HepG2 (cell line): Measurements from ENCODE around the gene PMAIP1. TPM values are rescaled to one million over a fixed set of nuclear protein-coding genes. Genes with fewer than 3 reads are reported as not detected.

ENCODE experiments used
- ATAC-seq: fragments of 200-7000 bp; cut with Tn5 transposase; 3 replicates; pipeline ENCODE4 v1.9.1; 2020; ENCODE audit warnings: mild to moderate bottlenecking, moderate library complexity
- BruUV-seq: library from RNA; stranded (reverse); fragments of 400-500 nt; replicated peaks from 2 replicates; lab custom pipeline; 2021; lab: Mats Ljungman, UMichigan
- CTCF ChIA-PET: fragments of 300-600 bp; formaldehyde crosslinking; extraction: SDS; loops from one replicate; lab custom pipeline; 2021; ENCODE audit warnings: low total read pairs, inconsistent platforms, low intra/inter-chr PET ratio; lab: Yijun Ruan, JAX
- POLR2A ChIA-PET: fragments of 350-600 bp; sonication (Branson Sonifier 250); formaldehyde crosslinking; loops from one replicate; lab custom pipeline; 2020; ENCODE audit warnings: antibody characterized with exemption, inconsistent platforms; lab: Yijun Ruan, JAX
- DNase-seq: peaks from one replicate; pipeline ENCODE4 v3.0.0-alpha.2; 2015; ENCODE audit warnings: low spot score
- FAIRE-seq: peaks from 3 replicates; lab custom pipeline; 2011; peaks lifted over from hg19 to GRCh38; lab: Jason Lieb, UNC
- H2AFZ ChIP-seq: one replicate; pipeline ENCODE4 v1.6.1; 2011; ENCODE audit warnings: low read length, inconsistent platforms
- H3K27ac ChIP-seq: fragments of 300-600 bp; 3 replicates; pipeline ENCODE4 v1.8.0; 2011; ENCODE audit warnings: mixed run types, mild to moderate bottlenecking, mixed read lengths, low read length, inconsistent platforms; ENCODE audit not compliant: insufficient read depth; ENCODE audit errors: extremely low read length
- H3K27me3 ChIP-seq, 2 experiments: fragments of 200-600 bp in 1 of 2; 2 replicates in 1 of 2; 3 replicates in 1 of 2; pipeline versions ENCODE4 v1.6.0 to v1.8.0; 2011; ENCODE audit warnings: low read length in 2 of 2, mild to moderate bottlenecking in 2 of 2, moderate library complexity in 2 of 2, inconsistent platforms in 1 of 2; ENCODE audit not compliant: insufficient read depth in 2 of 2, control insufficient read depth in 1 of 2
- H3K36me3 ChIP-seq, 2 experiments: fragments of 200-600 bp in 1 of 2; replicated peaks in 1 of 2; 2 replicates in 1 of 2; 3 replicates in 1 of 2; pipeline versions ENCODE4 v1.5.1 to v1.8.0; 2011; ENCODE audit warnings: low read length in 2 of 2, inconsistent platforms in 1 of 2; ENCODE audit not compliant: insufficient read depth in 2 of 2, control insufficient read depth in 1 of 2
- H3K4me1 ChIP-seq: 2 replicates; pipeline ENCODE4 v1.5.1; 2012; ENCODE audit warnings: low read length, inconsistent platforms; ENCODE audit not compliant: insufficient read depth
- H3K4me2 ChIP-seq: 2 replicates; pipeline ENCODE4 v1.6.0; 2011; ENCODE audit warnings: low read depth, low read length, inconsistent platforms
- H3K4me3 ChIP-seq, 3 experiments: fragments of 200-600 bp in 1 of 3; sonication (generic), shearing (Covaris generic) in 1 of 3; replicated peaks in 1 of 3; 2 replicates each; pipeline ENCODE4 v1.5.1; 2011 to 2016; ENCODE audit warnings: low read length in 3 of 3, inconsistent platforms in 2 of 3, low read depth in 2 of 3, mild to moderate bottlenecking in 2 of 3, control low read depth in 1 of 3, mixed read lengths in 1 of 3; ENCODE audit not compliant: insufficient read depth in 1 of 3
- H3K79me2 ChIP-seq: one replicate; pipeline ENCODE4 v1.6.1; 2011; ENCODE audit warnings: low read length, inconsistent platforms; ENCODE audit not compliant: insufficient read depth
- H3K9ac ChIP-seq: 2 replicates; pipeline ENCODE4 v1.6.0; 2011; ENCODE audit warnings: mild to moderate bottlenecking, low read depth, low read length, inconsistent platforms; ENCODE audit not compliant: insufficient read depth
- H3K9me3 ChIP-seq: 2 replicates; pipeline ENCODE4 v1.5.1; 2012; ENCODE audit warnings: mild to moderate bottlenecking, low read length
- H4K20me1 ChIP-seq: 2 replicates; pipeline ENCODE4 v1.6.0; 2011; ENCODE audit warnings: inconsistent platforms, mild to moderate bottlenecking, low read length, moderate library complexity; ENCODE audit not compliant: insufficient read depth
- DNMT3B ChIP-seq: conservative IDR thresholded peaks from 2 replicates; pipeline ENCODE4 v1.6.1; 2016; ENCODE audit warnings: missing biosample characterization, control low read depth
- DR1 ChIP-seq: sonication (generic); formaldehyde crosslinking; IDR thresholded peaks from 2 replicates; pipeline ENCODE4 v1.8.0; 2021; ENCODE audit warnings: mild to moderate bottlenecking, missing genetic modification reagents, inconsistent platforms
- HOXA7 ChIP-seq: sonication (generic); formaldehyde crosslinking; IDR thresholded peaks from 2 replicates; pipeline ENCODE4 v1.8.1; 2022; ENCODE audit warnings: mild to moderate bottlenecking, missing genetic modification reagents, moderate library complexity
- KLF15 ChIP-seq: sonication (generic); formaldehyde crosslinking; IDR thresholded peaks from 2 replicates; pipeline ENCODE4 v1.8.1; 2023; ENCODE audit warnings: borderline replicate concordance, mild to moderate bottlenecking, inconsistent platforms, missing genetic modification reagents, mixed read lengths
- MXD4 ChIP-seq: IDR thresholded peaks from 2 replicates; pipeline ENCODE4 v1.6.1; 2016; ENCODE audit warnings: mild to moderate bottlenecking, missing biosample characterization, missing genetic modification reagents
- NFATC3 ChIP-seq: sonication (generic); formaldehyde crosslinking; IDR thresholded peaks from 2 replicates; pipeline ENCODE4 v1.5.1; 2020; ENCODE audit warnings: mild to moderate bottlenecking, missing genetic modification reagents
- TAF1 ChIP-seq: sonication (generic); formaldehyde crosslinking; IDR thresholded peaks from 2 replicates; pipeline ENCODE4 v1.4.0; 2020; ENCODE audit warnings: missing genetic modification reagents
- ZFAT ChIP-seq: sonication (generic); formaldehyde crosslinking; conservative IDR thresholded peaks from 2 replicates; pipeline ENCODE4 v1.8.1; 2023; ENCODE audit warnings: missing genetic modification reagents, inconsistent platforms
- ZNF138 ChIP-seq: sonication (generic); formaldehyde crosslinking; IDR thresholded peaks from 2 replicates; pipeline ENCODE4 v1.5.0; 2020; ENCODE audit warnings: mild to moderate bottlenecking, low read depth, missing genetic modification reagents
- ZNF562 ChIP-seq: sonication (generic); formaldehyde crosslinking; IDR thresholded peaks from 2 replicates; pipeline ENCODE4 v1.8.0; 2022; ENCODE audit warnings: missing genetic modification reagents, borderline replicate concordance
- ZNF572 ChIP-seq: sonication (generic); formaldehyde crosslinking; IDR thresholded peaks from 2 replicates; pipeline ENCODE4 v1.5.1; 2020; ENCODE audit warnings: mild to moderate bottlenecking, missing genetic modification reagents
- WGBS: methylation state at CpG from one replicate; pipeline ENCODE4 v1.1.6; 2017; ENCODE audit warnings: low lambda C conversion rate; 5-methylcytosine and 5-hydroxymethylcytosine counted together
- in situ Hi-C: cut with HindIII; loops from 2 replicates; pipeline ENCODE4 v1.10.0; 2017; ENCODE audit warnings: low pct_unique_long_range_greater_than_20kb; ENCODE audit not compliant: extremely low pct_ligation_motif_present
- intact Hi-C: fragments of 100-400 bp; cut with micrococcal nuclease; formaldehyde crosslinking; loops from one replicate; pipeline ENCODE4 v1.10.0; 2022; ENCODE audit not compliant: unreplicated experiment
- polyA plus RNA-seq, 8 experiments: library from polyadenylated mRNA; depleted of rRNA in 3 of 8; stranded (reverse) in 7 of 8; unstranded in 1 of 8; fragments of >200 nt; fragmentation: Illumina TruSeq in 4 of 8; extraction: Trizol in 4 of 8; gene quantifications; 2 replicates each; pipeline versions ENCODE4 v1.2.1 to v1.2.3, GENCODE V29; 2011 to 2016; ENCODE audit warnings: low read depth in 4 of 8, missing spikeins in 1 of 8, mixed read lengths in 1 of 8; ENCODE audit not compliant: insufficient read depth in 1 of 8
- total RNA-seq, 5 experiments: library from RNA; depleted of rRNA; stranded (reverse); fragments of >200 nt; fragmentation: Illumina TruSeq; extraction: Trizol; gene quantifications; 2 replicates each; pipeline ENCODE4 v1.2.3, GENCODE V29; 2016; ENCODE audit warnings: low read depth in 1 of 5
- TF ChIP-seq, protein P1 (sequence below): sonication (generic); formaldehyde crosslinking; IDR thresholded peaks from 2 replicates; pipeline ENCODE4; 2020; ENCODE audit warnings: missing genetic modification reagents, mild to moderate bottlenecking, borderline replicate concordance
- TF ChIP-seq, protein P2 (sequence below): sonication (generic); formaldehyde crosslinking; IDR thresholded peaks from 2 replicates; pipeline ENCODE4 v1.4.0; 2020; ENCODE audit warnings: missing genetic modification reagents
- TF ChIP-seq, protein P3 (sequence below): IDR thresholded peaks from 2 replicates; pipeline ENCODE4 v1.6.1; 2016; ENCODE audit warnings: missing compliant biosample characterization, missing genetic modification reagents, borderline replicate concordance

PMAIP1 gene
- total and polyA plus RNA-seq, 2 of the 13 experiments (the other 11 are each of a cell fraction or from before 2014, with no cell fraction given): 1.5 to 1.7 TPM

DNA sequence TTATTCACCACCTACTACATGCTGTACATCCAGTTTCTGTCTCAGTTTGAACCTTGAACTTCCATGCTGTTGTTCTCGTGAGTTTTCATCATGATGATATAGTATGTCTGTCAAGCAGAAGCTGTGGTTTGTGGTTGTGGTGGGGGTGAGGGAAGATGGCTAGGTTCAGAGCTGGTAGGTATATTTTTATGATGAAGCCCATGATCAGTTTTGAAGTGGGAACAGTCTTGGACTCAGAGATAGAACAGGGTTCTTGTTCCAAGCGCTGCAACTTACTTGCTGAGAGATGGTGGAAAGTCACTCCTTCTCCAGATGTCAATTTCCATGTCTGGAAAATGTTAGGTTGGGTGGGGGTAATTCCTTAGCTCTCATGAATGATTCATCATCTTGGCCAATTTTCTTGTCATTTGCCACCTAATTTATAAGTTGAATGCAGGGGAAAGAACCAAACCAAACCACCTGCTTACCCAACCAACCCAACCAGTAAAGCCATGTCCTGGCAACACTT is 21.6 kb downstream of the PMAIP1 start:
- FAIRE-seq (no peak), ATAC-seq (no peak), DNase-seq (no peak)
- intact Hi-C loops (no loop called here), in situ Hi-C loops (no loop called here)
- Histone ChIP-seq H3K9ac (no peak overlapping the region), H4K20me1 (no peaks in the 10 kb centered on the region), H3K36me3 (no peaks in the 10 kb centered on the region), H2AFZ (no peak overlapping the region), H3K27ac (no peak overlapping the region), H3K9me3 (no peaks in the 10 kb centered on the region), H3K4me2 (no peak overlapping the region), H3K79me2 (no peaks in the 10 kb centered on the region), H3K4me1 (no peaks in the 10 kb centered on the region), H3K4me3 (no peak overlapping the region), H3K27me3 (peaks cover 3 to 8% of the 10 kb centered on the region in 2 experiments; a peak in 2 of 5 replicates)
- ChIA-PET CTCF (no interaction called here), POLR2A (no interaction called here)
- no peak for TF ChIP-seq DNMT3B (CRISPR knock-in tag)
- TF ChIP-seq ZNF562 (CRISPR knock-in tag): no peak
- TF ChIP-seq ZNF572: no peak
- BruUV-seq: no TSS peak
- 0% methylated on average over 2 of the region's 2 CpGs for WGBS

DNA sequence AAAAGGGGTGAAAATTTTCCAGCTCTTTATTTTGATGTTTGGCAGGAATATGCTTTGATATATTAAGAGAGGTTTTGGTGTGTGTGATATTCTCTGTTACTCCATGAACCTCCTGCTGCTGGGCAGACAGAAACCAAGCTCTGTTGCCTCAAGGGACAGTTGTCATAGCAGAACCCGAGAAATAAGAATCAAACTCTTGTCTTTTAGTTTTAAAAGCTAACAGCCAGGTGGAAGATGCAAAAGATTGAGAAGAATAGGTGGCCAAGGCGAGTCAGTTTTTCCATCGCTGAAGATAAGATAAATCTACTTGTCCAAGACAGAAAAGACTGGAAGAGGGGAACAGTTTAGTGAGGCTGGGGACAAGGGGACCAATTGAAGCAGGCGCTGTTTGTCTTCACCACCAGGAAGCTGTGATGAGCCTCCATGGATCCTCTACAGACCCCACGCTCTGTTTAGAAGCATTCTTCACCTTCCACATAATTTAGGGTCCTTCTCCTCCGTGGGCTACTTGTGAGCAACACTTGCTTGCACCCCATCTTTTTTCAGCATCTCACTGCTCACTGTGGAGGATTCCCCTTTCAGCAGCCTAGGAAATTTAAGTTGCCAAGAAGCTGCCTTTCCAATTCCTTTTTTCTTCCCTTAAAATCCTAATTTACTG is 23.9 kb downstream of the PMAIP1 start:
- Histone ChIP-seq H3K4me3 (no peak overlapping the region), H3K9ac (no peak overlapping the region), H3K79me2 (no peaks in the 10 kb centered on the region), H3K4me2 (no peak overlapping the region), H3K4me1 (no peaks in the 10 kb centered on the region), H3K9me3 (no peaks in the 10 kb centered on the region), H4K20me1 (no peaks in the 10 kb centered on the region), H2AFZ (no peak overlapping the region), H3K36me3 (no peaks in the 10 kb centered on the region), H3K27me3 (peaks cover 3 to 4% of the 10 kb centered on the region in 2 experiments; a peak in 2 of 5 replicates), H3K27ac (no peak overlapping the region)
- WGBS: under 1% methylated on average over 5 of the region's 6 CpGs
- in situ Hi-C loops (no loop called here), intact Hi-C loops (no loop called here)
- ChIA-PET POLR2A (no interaction called here), CTCF (no interaction called here)
- BruUV-seq: no TSS peak
- DNase-seq: no peak
- FAIRE-seq: no peak
- no peak for ATAC-seq
- no peak for TF ChIP-seq ZFAT
- TF ChIP-seq, protein P1, sequence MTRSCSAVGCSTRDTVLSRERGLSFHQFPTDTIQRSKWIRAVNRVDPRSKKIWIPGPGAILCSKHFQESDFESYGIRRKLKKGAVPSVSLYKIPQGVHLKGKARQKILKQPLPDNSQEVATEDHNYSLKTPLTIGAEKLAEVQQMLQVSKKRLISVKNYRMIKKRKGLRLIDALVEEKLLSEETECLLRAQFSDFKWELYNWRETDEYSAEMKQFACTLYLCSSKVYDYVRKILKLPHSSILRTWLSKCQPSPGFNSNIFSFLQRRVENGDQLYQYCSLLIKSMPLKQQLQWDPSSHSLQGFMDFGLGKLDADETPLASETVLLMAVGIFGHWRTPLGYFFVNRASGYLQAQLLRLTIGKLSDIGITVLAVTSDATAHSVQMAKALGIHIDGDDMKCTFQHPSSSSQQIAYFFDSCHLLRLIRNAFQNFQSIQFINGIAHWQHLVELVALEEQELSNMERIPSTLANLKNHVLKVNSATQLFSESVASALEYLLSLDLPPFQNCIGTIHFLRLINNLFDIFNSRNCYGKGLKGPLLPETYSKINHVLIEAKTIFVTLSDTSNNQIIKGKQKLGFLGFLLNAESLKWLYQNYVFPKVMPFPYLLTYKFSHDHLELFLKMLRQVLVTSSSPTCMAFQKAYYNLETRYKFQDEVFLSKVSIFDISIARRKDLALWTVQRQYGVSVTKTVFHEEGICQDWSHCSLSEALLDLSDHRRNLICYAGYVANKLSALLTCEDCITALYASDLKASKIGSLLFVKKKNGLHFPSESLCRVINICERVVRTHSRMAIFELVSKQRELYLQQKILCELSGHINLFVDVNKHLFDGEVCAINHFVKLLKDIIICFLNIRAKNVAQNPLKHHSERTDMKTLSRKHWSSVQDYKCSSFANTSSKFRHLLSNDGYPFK (CRISPR knock-in tag): no peak
- no peak for TF ChIP-seq MXD4 (CRISPR knock-in tag)
- TF ChIP-seq TAF1 (CRISPR knock-in tag): no peak
- no peak for TF ChIP-seq ZNF138 (CRISPR knock-in tag)
- no peak for TF ChIP-seq NFATC3 (CRISPR knock-in tag)
- TF ChIP-seq, protein P2, sequence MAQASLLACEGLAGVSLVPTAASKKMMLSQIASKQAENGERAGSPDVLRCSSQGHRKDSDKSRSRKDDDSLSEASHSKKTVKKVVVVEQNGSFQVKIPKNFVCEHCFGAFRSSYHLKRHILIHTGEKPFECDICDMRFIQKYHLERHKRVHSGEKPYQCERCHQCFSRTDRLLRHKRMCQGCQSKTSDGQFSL (CRISPR knock-in tag): no peak
- no peak for TF ChIP-seq DR1 (CRISPR knock-in tag)
- TF ChIP-seq, protein P3, sequence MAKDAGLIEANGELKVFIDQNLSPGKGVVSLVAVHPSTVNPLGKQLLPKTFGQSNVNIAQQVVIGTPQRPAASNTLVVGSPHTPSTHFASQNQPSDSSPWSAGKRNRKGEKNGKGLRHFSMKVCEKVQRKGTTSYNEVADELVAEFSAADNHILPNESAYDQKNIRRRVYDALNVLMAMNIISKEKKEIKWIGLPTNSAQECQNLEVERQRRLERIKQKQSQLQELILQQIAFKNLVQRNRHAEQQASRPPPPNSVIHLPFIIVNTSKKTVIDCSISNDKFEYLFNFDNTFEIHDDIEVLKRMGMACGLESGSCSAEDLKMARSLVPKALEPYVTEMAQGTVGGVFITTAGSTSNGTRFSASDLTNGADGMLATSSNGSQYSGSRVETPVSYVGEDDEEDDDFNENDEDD: no peak
- TF ChIP-seq HOXA7 (CRISPR knock-in tag): no peak
- TF ChIP-seq KLF15: no peak
